ENCODE results near the gene ANAPC1.
A peak's percentile ranks its signal among the peaks of the same experiment; 100 is the strongest.
"Not testable (repeated sequence)": the region's sequence is repeated elsewhere in the genome, so short reads cannot be mapped to it uniquely, and the experiment has no call there.

Gene ANAPC1

GRCh38 chr2:111897630-111897923 lies 13.6 kb upstream of the ANAPC1 start:
- H3K4me3 ChIP-seq (ENCODE audit: low read depth, low read length), result peak overlapping the region; percentile 67
- DNase-seq (ENCODE audit: low read depth), result no peak
- TF ChIP-seq, protein P1, sequence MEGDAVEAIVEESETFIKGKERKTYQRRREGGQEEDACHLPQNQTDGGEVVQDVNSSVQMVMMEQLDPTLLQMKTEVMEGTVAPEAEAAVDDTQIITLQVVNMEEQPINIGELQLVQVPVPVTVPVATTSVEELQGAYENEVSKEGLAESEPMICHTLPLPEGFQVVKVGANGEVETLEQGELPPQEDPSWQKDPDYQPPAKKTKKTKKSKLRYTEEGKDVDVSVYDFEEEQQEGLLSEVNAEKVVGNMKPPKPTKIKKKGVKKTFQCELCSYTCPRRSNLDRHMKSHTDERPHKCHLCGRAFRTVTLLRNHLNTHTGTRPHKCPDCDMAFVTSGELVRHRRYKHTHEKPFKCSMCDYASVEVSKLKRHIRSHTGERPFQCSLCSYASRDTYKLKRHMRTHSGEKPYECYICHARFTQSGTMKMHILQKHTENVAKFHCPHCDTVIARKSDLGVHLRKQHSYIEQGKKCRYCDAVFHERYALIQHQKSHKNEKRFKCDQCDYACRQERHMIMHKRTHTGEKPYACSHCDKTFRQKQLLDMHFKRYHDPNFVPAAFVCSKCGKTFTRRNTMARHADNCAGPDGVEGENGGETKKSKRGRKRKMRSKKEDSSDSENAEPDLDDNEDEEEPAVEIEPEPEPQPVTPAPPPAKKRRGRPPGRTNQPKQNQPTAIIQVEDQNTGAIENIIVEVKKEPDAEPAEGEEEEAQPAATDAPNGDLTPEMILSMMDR (IDR thresholded peaks at IDR 0.05; ENCODE audit: insufficient read depth, low read depth, low read length, missing control alignments), result no peak

- DNase-seq (ENCODE audit: low read depth), result no peak
- TF ChIP-seq, protein P1 (IDR thresholded peaks at IDR 0.05; ENCODE audit: insufficient read depth, low read depth, low read length, missing control alignments), result no peak
- no peak overlapping the region for H3K4me3 ChIP-seq (ENCODE audit: low read depth, low read length)
Measured at GRCh38 chr2:111896576-111896975, 12.6 kb upstream of the ANAPC1 start.

DNA sequence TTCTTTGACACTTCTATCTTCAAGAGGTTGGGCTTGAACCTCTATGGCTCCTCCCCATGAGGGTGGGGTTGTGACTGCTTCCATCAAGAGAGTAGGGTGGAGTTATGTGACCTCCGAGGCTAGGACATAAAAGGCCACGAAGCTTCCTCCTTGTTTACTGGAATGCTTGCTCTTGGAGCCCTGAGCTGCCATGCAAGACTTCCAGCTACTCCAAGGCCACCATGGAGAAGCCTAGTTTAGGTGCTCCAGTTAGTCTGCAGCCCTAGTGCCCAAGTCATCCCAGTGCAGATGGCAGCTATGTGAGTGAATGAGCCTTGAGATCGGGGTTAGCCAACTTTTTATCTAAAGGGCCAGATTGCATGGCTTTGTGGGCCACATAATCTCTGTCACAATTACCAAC lies 12.0 kb upstream of the ANAPC1 start:
- TF ChIP-seq, protein P1 (IDR thresholded peaks at IDR 0.05; ENCODE audit: insufficient read depth, low read depth, low read length, missing control alignments), result no peak
- no peak for DNase-seq (ENCODE audit: low read depth)
- H3K4me3 ChIP-seq (ENCODE audit: low read depth, low read length), result no peak overlapping the region

- TF ChIP-seq, protein P1 (IDR thresholded peaks at IDR 0.05; ENCODE audit: insufficient read depth, low read depth, low read length, missing control alignments), result no peak
- peak; percentile 43 for DNase-seq (ENCODE audit: low read depth)
- peak overlapping the region; percentile 74 for H3K4me3 ChIP-seq (ENCODE audit: low read depth, low read length)
Measured at GRCh38 chr2:111884592-111884964, 585 bp upstream of the ANAPC1 start.

DNA sequence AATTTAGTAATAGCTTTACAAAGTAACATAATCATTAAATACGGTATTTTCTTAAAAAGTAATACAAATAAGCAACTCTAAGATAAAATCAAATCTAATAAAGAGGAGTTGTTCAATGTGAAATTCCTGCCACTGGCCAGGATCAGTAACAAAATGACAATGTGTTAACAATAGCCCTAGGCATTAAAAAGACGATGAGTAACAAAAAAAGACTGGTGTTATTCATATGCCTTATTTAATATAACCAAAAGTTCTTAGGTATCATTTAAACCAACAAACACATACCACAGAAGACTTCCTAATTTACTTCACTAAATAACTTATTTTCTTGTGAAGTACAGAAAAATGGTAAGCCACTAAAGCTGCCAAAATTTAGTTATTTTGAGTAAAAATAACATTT lies 11.2 kb downstream of the ANAPC1 start:
- H3K4me3 ChIP-seq (ENCODE audit: low read depth, low read length); DNase-seq (ENCODE audit: low read depth): not testable (repeated sequence)

DNA sequence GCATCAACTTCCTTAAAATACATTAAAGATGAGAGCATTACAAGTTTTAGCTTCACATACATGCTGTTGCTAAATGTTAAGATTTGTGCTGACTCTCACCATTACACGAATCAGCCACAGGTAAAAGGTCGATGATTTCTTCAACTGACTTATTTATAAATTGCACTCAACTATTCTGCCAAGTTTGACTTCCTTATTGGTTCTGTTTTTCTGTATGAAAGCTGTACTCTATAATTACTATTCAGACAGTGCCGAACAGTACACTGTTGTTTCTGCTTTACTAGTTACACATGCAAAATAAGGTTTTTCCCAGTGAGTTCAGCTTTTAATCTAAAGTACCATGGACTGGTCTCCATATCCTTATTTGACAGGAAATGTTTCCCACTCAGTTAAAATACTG lies 18.9 kb downstream of the ANAPC1 start:
- not testable (repeated sequence) for DNase-seq (ENCODE audit: low read depth); H3K4me3 ChIP-seq (ENCODE audit: low read depth, low read length)

DNA sequence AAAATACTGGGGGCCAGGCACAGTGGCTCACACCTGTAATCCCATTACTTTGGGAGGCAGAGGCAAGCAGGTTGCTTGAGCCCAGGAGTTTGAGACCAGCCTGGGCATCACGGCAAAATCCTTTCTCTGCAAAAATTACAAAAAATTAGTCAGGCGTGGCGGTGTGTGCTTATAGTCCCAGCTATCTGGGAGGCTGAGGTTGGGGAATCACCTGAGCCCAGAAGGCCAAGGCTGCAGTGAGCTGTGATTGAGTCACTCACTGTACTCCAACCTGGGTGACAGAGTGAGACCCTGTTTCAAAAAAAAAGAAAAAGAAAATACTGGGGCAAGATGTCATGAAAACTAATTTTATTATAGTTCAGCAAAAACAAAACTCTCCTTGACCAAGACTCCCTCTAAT lies 24.0 kb downstream of the ANAPC1 start:
- not testable (repeated sequence) for H3K4me3 ChIP-seq (ENCODE audit: low read depth, low read length); DNase-seq (ENCODE audit: low read depth)

GRCh38 chr2:111852544-111852943 lies 31.4 kb downstream of the ANAPC1 start:
- DNase-seq (ENCODE audit: low read depth); H3K4me3 ChIP-seq (ENCODE audit: low read depth, low read length): not testable (repeated sequence)

DNA sequence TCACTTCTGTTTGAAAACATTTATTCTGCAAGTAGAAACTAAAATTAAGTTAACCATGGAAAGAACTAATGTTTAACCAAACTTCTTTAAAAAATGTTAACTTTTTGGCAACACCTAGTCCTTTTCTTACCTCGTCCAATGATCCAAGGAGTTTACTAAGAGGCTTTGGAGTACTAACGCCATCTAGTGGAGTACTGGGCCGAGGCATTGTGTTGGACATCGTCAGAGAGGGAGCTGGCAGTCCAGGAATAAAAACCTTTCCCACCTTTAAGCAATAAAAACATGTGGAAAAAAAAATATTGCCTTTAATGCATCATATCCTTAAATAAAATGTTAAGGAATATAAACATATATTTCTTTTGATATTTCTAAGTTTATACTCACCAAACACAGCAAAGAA lies 33.3 kb downstream of the ANAPC1 start:
- H3K4me3 ChIP-seq (ENCODE audit: low read depth, low read length); DNase-seq (ENCODE audit: low read depth): not testable (repeated sequence)
- TF ChIP-seq, protein P1 (IDR thresholded peaks at IDR 0.05; ENCODE audit: insufficient read depth, low read depth, low read length, missing control alignments), result peak; percentile 26

DNA sequence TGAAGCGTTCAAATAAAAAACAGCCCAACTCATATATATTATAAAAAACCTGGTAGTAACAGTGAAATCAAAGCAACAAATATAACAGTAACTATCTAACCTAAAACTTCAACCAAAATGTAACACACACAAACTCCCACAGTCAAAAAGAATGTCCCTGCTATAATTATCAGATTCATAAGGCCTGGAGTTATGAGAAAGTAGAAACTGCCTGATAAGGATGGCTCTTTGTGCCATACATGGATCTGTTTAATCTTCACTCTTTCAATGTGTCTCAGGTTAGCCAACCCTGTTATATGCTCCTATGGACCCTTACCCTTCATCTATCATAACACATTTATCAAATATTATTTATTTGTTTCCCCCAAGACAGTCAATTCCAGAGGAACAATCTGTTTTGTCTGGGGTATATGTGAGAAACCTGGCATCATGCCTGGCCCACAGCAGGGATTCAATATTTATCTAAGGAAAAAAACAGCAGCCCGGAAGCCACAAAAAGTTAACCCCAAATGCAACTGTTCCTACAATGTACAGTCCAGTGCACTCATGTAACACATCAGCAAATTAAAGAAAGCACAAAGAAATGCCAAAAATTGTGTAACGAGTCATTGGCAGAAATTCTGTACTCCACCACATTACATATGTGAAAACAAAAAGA lies 44.2 kb downstream of the ANAPC1 start:
- not testable (repeated sequence) for H3K4me3 ChIP-seq (ENCODE audit: low read depth, low read length); DNase-seq (ENCODE audit: low read depth)

DNA sequence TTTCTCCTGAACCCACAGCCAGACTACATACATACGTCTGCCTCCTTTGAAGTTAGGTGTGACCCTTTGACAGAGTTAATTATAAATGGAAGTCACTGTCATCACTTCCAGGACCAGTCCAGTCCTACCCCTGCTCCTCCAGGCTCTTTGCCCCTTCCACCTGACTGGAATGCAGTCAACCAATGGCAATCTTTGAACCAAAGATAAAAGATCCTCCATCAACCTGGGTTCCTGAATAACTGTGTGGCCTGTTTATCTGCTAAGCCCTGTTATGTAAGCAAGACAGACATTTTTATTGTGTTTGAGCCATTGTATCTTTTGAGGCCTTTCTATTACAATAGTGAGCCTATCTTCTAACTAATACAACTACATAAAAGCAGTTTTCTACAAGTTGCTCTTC lies 45.0 kb downstream of the ANAPC1 start:
- H3K4me3 ChIP-seq (ENCODE audit: low read depth, low read length); DNase-seq (ENCODE audit: low read depth): not testable (repeated sequence)

DNA sequence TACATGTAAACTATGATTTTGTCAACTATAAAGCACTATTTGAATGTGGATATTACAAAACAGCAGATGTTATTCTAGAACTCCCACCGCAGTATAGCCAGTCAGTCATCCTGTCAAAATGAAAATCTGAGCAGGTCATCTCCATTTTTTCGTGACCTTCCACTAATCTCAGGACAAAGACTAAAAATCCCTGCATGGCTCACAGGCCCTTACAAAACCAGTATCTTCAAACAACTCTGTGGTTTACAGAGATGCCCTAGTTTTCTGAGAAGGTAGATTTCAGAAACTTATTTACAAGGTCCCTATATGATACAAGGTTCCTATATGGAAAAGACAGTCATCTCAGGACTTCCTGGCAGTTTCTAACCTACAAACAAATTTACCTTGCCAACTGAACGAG lies 49.8 kb downstream of the ANAPC1 start:
- not testable (repeated sequence) for DNase-seq (ENCODE audit: low read depth); H3K4me3 ChIP-seq (ENCODE audit: low read depth, low read length)

DNA sequence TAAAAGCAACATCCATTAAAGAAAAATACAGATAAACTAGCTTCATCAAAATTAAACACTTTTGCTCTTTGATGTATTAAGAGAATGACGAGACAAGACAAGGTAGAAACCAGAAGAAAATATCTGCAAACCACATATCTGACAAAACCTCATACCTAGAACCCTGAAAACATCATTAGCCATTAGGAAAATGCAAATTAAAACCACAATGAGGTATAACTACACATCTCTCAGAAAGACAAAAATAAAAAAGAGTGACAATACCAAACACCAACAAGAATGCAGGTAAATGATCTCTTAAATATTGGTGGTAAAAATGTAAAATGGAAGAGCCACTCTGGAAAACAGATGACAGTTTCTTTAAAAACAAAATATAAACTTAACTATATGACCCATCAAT lies 53.5 kb downstream of the ANAPC1 start:
- not testable (repeated sequence) for H3K4me3 ChIP-seq (ENCODE audit: low read depth, low read length)
- peak; percentile 3 for DNase-seq (ENCODE audit: low read depth)

Measured in GM12865 (cell line).